ENCODE results near the gene MOCOS.

GRCh38 chr18:36308711-36309435 lies 121.6 kb downstream of the MOCOS start:
- TF ChIP-seq POLR2AphosphoS5 (IDR thresholded peaks at IDR 0.05) (no peak), CTCF (IDR thresholded peaks at IDR 0.05) (no peak)

Data from transverse colon (tissue), 4 donors.